ENCODE data around the gene MYO19.

DNA sequence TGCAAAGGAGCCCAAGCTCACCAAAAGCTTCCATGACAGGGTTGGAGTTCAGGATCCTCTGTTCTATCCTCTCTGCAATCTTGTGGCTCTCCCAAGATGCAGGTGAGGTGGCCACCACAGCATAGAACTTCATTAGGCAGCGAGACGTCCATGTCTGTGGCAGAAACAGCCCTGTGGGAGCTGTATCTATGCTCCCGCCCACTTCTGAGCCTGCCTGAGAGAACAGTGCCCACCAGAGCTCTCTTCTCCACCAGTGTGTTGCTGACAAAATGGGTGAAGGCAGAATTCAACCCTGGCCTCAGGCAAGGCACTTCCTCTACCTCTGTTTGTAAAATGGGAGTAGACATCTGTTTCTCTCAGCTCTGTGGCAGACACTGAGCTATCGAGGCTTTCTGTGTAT is 18.8 kb downstream of the MYO19 start:
- TF ChIP-seq POLR2A (IDR thresholded peaks at IDR 0.05; ENCODE audit: low read depth, low read length) (no peak), RFX5 (IDR thresholded peaks at IDR 0.05; ENCODE audit: low read depth, low read length) (no peak), SMC3 (IDR thresholded peaks at IDR 0.05; ENCODE audit: low read depth, low read length) (no peak), CEBPB (IDR thresholded peaks at IDR 0.05; ENCODE audit: low read depth, low read length) (no peak), MAFK (IDR thresholded peaks at IDR 0.05; ENCODE audit: low read depth, low read length) (no peak), MXI1 (IDR thresholded peaks at IDR 0.05; ENCODE audit: borderline replicate concordance, low read depth, low read length) (no peak)
- TF ChIP-seq, protein P1, sequence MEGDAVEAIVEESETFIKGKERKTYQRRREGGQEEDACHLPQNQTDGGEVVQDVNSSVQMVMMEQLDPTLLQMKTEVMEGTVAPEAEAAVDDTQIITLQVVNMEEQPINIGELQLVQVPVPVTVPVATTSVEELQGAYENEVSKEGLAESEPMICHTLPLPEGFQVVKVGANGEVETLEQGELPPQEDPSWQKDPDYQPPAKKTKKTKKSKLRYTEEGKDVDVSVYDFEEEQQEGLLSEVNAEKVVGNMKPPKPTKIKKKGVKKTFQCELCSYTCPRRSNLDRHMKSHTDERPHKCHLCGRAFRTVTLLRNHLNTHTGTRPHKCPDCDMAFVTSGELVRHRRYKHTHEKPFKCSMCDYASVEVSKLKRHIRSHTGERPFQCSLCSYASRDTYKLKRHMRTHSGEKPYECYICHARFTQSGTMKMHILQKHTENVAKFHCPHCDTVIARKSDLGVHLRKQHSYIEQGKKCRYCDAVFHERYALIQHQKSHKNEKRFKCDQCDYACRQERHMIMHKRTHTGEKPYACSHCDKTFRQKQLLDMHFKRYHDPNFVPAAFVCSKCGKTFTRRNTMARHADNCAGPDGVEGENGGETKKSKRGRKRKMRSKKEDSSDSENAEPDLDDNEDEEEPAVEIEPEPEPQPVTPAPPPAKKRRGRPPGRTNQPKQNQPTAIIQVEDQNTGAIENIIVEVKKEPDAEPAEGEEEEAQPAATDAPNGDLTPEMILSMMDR (conservative IDR thresholded peaks at IDR 0.05; ENCODE audit: low read depth, low read length): no peak

All from IMR-90 (cell line).